CD4-positive, CD25-positive, alpha-beta regulatory T cell (primary cell): ENCODE data around the gene ZNF337. TPM values are rescaled to one million over a fixed set of nuclear protein-coding genes. Genes with fewer than 3 reads are reported as not detected.
A peak's percentile ranks its signal among the peaks of the same experiment; 100 is the strongest.
"Not testable (repeated sequence)": the region's sequence is repeated elsewhere in the genome, so short reads cannot be mapped to it uniquely, and the experiment has no call there.

Source experiments
- ATAC-seq, 2 donors: fragments of 150-1000 bp; cut with Tn5 transposase; one replicate each; pipeline ENCODE4 v1.10.0; 2021; ENCODE audit warnings: low read depth in 2 of 2, moderate number of reproducible peaks in 2 of 2, moderate library complexity in 1 of 2
- DNase-seq, 3 donors: peaks; one replicate each; pipeline versions ENCODE4 v3.0.0 to v3.0.0-alpha.2; 2012 to 2022; ENCODE audit warnings: mixed read lengths in 1 of 3
- H3K27ac ChIP-seq: one replicate; pipeline ENCODE4 v1.7.0; 2013; ENCODE audit warnings: mild to moderate bottlenecking, low read length; ENCODE audit not compliant: insufficient read depth, poor library complexity, severe bottlenecking
- H3K27me3 ChIP-seq: one replicate; pipeline ENCODE4 v1.7.0; 2013; ENCODE audit warnings: low read length; ENCODE audit not compliant: control insufficient read depth, insufficient read depth
- H3K36me3 ChIP-seq: one replicate; pipeline ENCODE4 v1.7.0; 2013; ENCODE audit warnings: mild to moderate bottlenecking, low read length, moderate library complexity; ENCODE audit not compliant: control insufficient read depth, insufficient read depth
- H3K4me1 ChIP-seq: 2 replicates; pipeline ENCODE4 v1.7.0; 2013; ENCODE audit warnings: mild to moderate bottlenecking, low read length; ENCODE audit not compliant: insufficient read depth, control insufficient read depth, poor library complexity, severe bottlenecking
- H3K4me3 ChIP-seq: one replicate; pipeline ENCODE4 v1.7.0; 2013; ENCODE audit warnings: low read depth, mild to moderate bottlenecking, low read length, moderate library complexity
- H3K9me3 ChIP-seq, 2 experiments: 1 replicate in 1 of 2; 2 replicates in 1 of 2; pipeline ENCODE4 v1.7.0; 2013; ENCODE audit warnings: low read length in 2 of 2, mild to moderate bottlenecking in 1 of 2, moderate library complexity in 1 of 2; ENCODE audit not compliant: control insufficient read depth in 2 of 2
- H3K27ac Mint-ChIP-seq, 3 donors: one replicate each; pipeline ENCODE4 v1.8.0; 2020 to 2022; ENCODE audit warnings: mild to moderate bottlenecking in 3 of 3, mixed read lengths in 3 of 3, moderate library complexity in 2 of 3
- H3K27me3 Mint-ChIP-seq: one replicate; pipeline ENCODE4 v1.8.0; 2022; ENCODE audit warnings: mild to moderate bottlenecking, mixed read lengths
- H3K36me3 Mint-ChIP-seq: one replicate; pipeline ENCODE4 v1.8.0; 2020; ENCODE audit warnings: mixed read lengths
- H3K4me1 Mint-ChIP-seq, 4 donors: one replicate each; pipeline ENCODE4 v1.8.0; 2020 to 2022; ENCODE audit warnings: mixed read lengths in 4 of 4, mild to moderate bottlenecking in 1 of 4
- H3K4me3 Mint-ChIP-seq, 4 donors: one replicate each; pipeline ENCODE4 v1.8.0; 2020 to 2022; ENCODE audit warnings: mild to moderate bottlenecking in 4 of 4, mixed read lengths in 4 of 4, moderate library complexity in 3 of 4
- H3K9me3 Mint-ChIP-seq, 7 donors: one replicate each; pipeline ENCODE4 v1.8.0; 2020 to 2022; ENCODE audit warnings: mixed read lengths in 7 of 7, mild to moderate bottlenecking in 3 of 7, moderate library complexity in 2 of 7
- polyA plus RNA-seq, 4 donors: library from polyadenylated mRNA; unstranded; fragments of 300-500 nt; fragmentation: Illumina TruSeq; gene quantifications; one replicate each; pipeline ENCODE4 v1.2.3, GENCODE V29; 2021
- total RNA-seq: library from RNA; stranded (reverse); gene quantifications from one replicate; pipeline ENCODE4 v1.2.3, GENCODE V29; 2022

The ZNF337 gene
- total and polyA plus RNA-seq, 5 donors from 2014 or later, result 7.1 to 18.1 (median 11.6) TPM

GRCh38 chr20:25707695-25708094 lies 11.0 kb upstream of the ZNF337 start:
- H3K4me1 ChIP-seq, result peaks cover 15% of the 10 kb centered on the region
- Mint-ChIP-seq H3K4me1 (peaks cover 19 to 44% (median 29%) of the 10 kb centered on the region in 4 donors), H3K9me3 (peaks cover 3 to 16% (median 7%) of the 10 kb centered on the region in 7 donors), H3K27me3 (peaks cover 5% of the 10 kb centered on the region), H3K27ac (peak overlapping the region in 2 of 3 donors; percentile 40 to 75), H3K4me3 (no peak overlapping the region), H3K36me3 (peaks cover 9% of the 10 kb centered on the region)
- peak overlapping the region; percentile 33 for H3K27ac ChIP-seq
- no peaks in the 10 kb centered on the region for H3K27me3 ChIP-seq
- H3K9me3 ChIP-seq, result no peaks in the 10 kb centered on the region
- DNase-seq, result no peak
- no peak overlapping the region for H3K4me3 ChIP-seq
- ATAC-seq, result no peak
- no peaks in the 10 kb centered on the region for H3K36me3 ChIP-seq

- peaks cover 3 to 15% (median 6%) of the 10 kb centered on the region in 7 donors for H3K9me3 Mint-ChIP-seq
- peaks cover 8% of the 10 kb centered on the region for H3K36me3 Mint-ChIP-seq
- peak overlapping the region in 3 of 4 donors; percentile 42 to 77 (median 51) for H3K4me3 Mint-ChIP-seq
Measured at GRCh38 chr20:25706793-25707192, 10.1 kb upstream of the ZNF337 start.

GRCh38 chr20:25705830-25706351 lies 9.2 kb upstream of the ZNF337 start:
- ATAC-seq (no peak), DNase-seq (no peak)
- peaks cover 0 to 13% (median 4%) of the 10 kb centered on the region in 7 donors for H3K9me3 Mint-ChIP-seq
- H3K9me3 ChIP-seq, result no peaks in the 10 kb centered on the region
- no peak overlapping the region for H3K27ac ChIP-seq
- peaks cover 5% of the 10 kb centered on the region for H3K36me3 Mint-ChIP-seq
- H3K4me3 ChIP-seq, result no peak overlapping the region
- H3K27ac Mint-ChIP-seq, result peak overlapping the region in 2 of 3 donors; percentile 7 to 18
- H3K4me3 Mint-ChIP-seq, result peak overlapping the region in 1 of 4 donors; percentile 5
- H3K27me3 ChIP-seq, result no peaks in the 10 kb centered on the region
- H3K27me3 Mint-ChIP-seq, result peaks cover 5% of the 10 kb centered on the region
- peaks cover 12 to 44% (median 26%) of the 10 kb centered on the region in 4 donors for H3K4me1 Mint-ChIP-seq
- H3K4me1 ChIP-seq, result peaks cover 15% of the 10 kb centered on the region
- no peaks in the 10 kb centered on the region for H3K36me3 ChIP-seq

More at GRCh38 chr20:25706793-25707192, 10.1 kb upstream of the ZNF337 start:
- Mint-ChIP-seq H3K4me1 (peaks cover 19 to 44% (median 29%) of the 10 kb centered on the region in 4 donors), H3K27me3 (peaks cover 5% of the 10 kb centered on the region), H3K27ac (peak overlapping the region; percentile 75 to 96 (median 82))
- H3K36me3 ChIP-seq, result no peaks in the 10 kb centered on the region
- no peaks in the 10 kb centered on the region for H3K9me3 ChIP-seq
- H3K27me3 ChIP-seq, result no peaks in the 10 kb centered on the region
- H3K4me3 ChIP-seq, result peak overlapping the region; percentile 48
- peak overlapping the region; percentile 33 for H3K27ac ChIP-seq
- H3K4me1 ChIP-seq, result peaks cover 15% of the 10 kb centered on the region
- DNase-seq (peak in 2 of 3 donors; percentile 29 to 73), ATAC-seq (peak; percentile 74 to 93)

GRCh38 chr20:25704303-25704702 lies 7.7 kb upstream of the ZNF337 start:
- not testable (repeated sequence) for H3K27ac Mint-ChIP-seq, H3K4me3 Mint-ChIP-seq, H3K36me3 ChIP-seq, H3K27me3 ChIP-seq, DNase-seq, H3K4me3 ChIP-seq, ATAC-seq, H3K27ac ChIP-seq, H3K27me3 Mint-ChIP-seq
- H3K4me1 Mint-ChIP-seq, result peaks cover 11 to 42% (median 25%) of the 10 kb centered on the region in 4 donors
- peaks cover 15% of the 10 kb centered on the region for H3K4me1 ChIP-seq
- peaks cover 12% of the 10 kb centered on the region for H3K36me3 Mint-ChIP-seq
- H3K9me3 ChIP-seq, result peaks cover 8 to 13% of the 10 kb centered on the region in 2 experiments
- H3K9me3 Mint-ChIP-seq, result peaks cover 0 to 24% (median 6%) of the 10 kb centered on the region in 7 donors

GRCh38 chr20:25700835-25701234 lies 4.2 kb upstream of the ZNF337 start:
- H3K9me3 ChIP-seq, result peaks cover 11 to 13% of the 10 kb centered on the region in 2 experiments
- not testable (repeated sequence) for H3K27ac Mint-ChIP-seq, DNase-seq, H3K4me3 ChIP-seq, H3K4me1 ChIP-seq, ATAC-seq, H3K27me3 Mint-ChIP-seq, H3K27ac ChIP-seq, H3K36me3 ChIP-seq, H3K27me3 ChIP-seq
- Mint-ChIP-seq H3K9me3 (peaks cover 0 to 22% (median 5%) of the 10 kb centered on the region in 7 donors), H3K36me3 (peaks cover 12% of the 10 kb centered on the region), H3K4me3 (peak overlapping the region in 1 of 4 donors; percentile 46), H3K4me1 (peaks cover 6 to 27% (median 15%) of the 10 kb centered on the region in 4 donors)

- H3K4me3 ChIP-seq, result no peak overlapping the region
- peaks cover 6 to 26% (median 13%) of the 10 kb centered on the region in 4 donors for H3K4me1 Mint-ChIP-seq
- H3K4me3 Mint-ChIP-seq, result peak overlapping the region in 1 of 4 donors; percentile 81
- no peaks in the 10 kb centered on the region for H3K36me3 ChIP-seq
- ATAC-seq (no peak), DNase-seq (no peak)
- H3K36me3 Mint-ChIP-seq, result peaks cover 12% of the 10 kb centered on the region
- H3K27me3 ChIP-seq, result no peaks in the 10 kb centered on the region
- H3K4me1 ChIP-seq, result peaks cover 12% of the 10 kb centered on the region
- peaks cover 11 to 13% of the 10 kb centered on the region in 2 experiments for H3K9me3 ChIP-seq
- H3K9me3 Mint-ChIP-seq, result peaks cover 0 to 22% (median 4%) of the 10 kb centered on the region in 7 donors
- H3K27ac ChIP-seq, result no peak overlapping the region
- peaks cover 10% of the 10 kb centered on the region for H3K27me3 Mint-ChIP-seq
- peak overlapping the region in 1 of 3 donors; percentile 64 for H3K27ac Mint-ChIP-seq
Measured at GRCh38 chr20:25699914-25700313, 3.3 kb upstream of the ZNF337 start.

GRCh38 chr20:25697132-25697446 lies 436 bp upstream of the ZNF337 start:
- Histone ChIP-seq H3K36me3 (peaks cover 2% of the 10 kb centered on the region), H3K4me3 (peak overlapping the region; percentile 93), H3K27ac (peak overlapping the region; percentile 79), H3K9me3 (peaks cover 11 to 13% of the 10 kb centered on the region in 2 experiments), H3K27me3 (no peaks in the 10 kb centered on the region), H3K4me1 (peaks cover 12% of the 10 kb centered on the region)
- H3K27ac Mint-ChIP-seq, result peak overlapping the region; percentile 85 to 94 (median 90)
- H3K4me1 Mint-ChIP-seq, result peaks cover 5 to 44% (median 23%) of the 10 kb centered on the region in 4 donors
- H3K4me3 Mint-ChIP-seq, result peak overlapping the region; percentile 93 to 96 (median 94)
- DNase-seq (no peak), ATAC-seq (no peak)
- peaks cover 0 to 14% (median 4%) of the 10 kb centered on the region in 7 donors for H3K9me3 Mint-ChIP-seq
- peaks cover 4% of the 10 kb centered on the region for H3K27me3 Mint-ChIP-seq
- H3K36me3 Mint-ChIP-seq, result peaks cover 11% of the 10 kb centered on the region
